ENCODE measurements around the gene BCL6. TPM values are rescaled to one million over a fixed set of nuclear protein-coding genes. Genes with fewer than 3 reads are reported as not detected.
A peak's percentile ranks its signal among the peaks of the same experiment; 100 is the strongest.

BCL6 gene
- polyA plus RNA-seq, 3 donors = 33.2 to 349 (median 34.9) TPM

DNA sequence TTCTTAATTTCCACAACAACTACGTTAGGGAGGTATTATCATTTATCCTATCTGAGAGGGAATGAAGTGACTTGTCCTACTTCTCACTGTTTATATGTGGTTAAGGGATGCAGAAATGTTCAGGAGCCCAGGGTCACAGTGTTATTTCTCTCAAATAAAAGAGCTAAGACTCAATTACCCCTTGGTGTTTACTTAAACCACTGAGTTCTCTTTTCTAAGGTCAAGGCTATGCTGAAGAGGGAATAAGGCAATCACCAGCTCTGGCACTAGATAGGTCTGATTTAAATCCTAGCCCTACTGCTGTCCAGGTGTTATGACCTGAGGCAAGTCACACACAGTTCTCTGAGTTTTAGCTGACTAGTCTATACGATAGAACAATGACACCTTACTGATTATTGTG lies 35.7 kb upstream of the BCL6 start:
- intact Hi-C loops (cut with micrococcal nuclease) = no loop called here
- H3K27me3 Mint-ChIP-seq (ENCODE audit: low read depth in 3 of 3) = peaks cover 0 to 4% (median 2%) of the 10 kb centered on the region in 3 donors

DNA sequence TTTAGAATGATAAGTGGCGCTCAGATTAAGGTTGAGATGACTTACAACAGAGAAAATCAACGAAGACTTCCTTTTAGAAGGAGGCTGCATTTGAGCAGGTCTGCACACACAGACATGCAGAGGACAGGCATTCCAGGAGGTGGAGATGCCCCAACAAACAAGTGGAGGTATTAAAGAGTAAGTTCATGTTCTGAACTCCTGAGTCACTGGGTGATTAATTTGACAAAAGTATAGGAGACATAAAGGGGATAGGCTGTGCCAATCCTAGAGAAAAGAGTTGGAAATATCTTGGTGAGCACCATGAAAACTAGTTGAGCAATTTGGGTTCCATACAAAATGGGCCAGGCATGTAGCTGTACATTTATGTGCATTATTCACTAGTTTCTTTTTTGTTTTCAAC lies 33.5 kb upstream of the BCL6 start:
- Mint-ChIP-seq H3K27me3 (ENCODE audit: low read depth in 3 of 3) (peaks cover 0 to 4% (median 2%) of the 10 kb centered on the region in 3 donors), H3K4me1 (peaks cover 54% of the 10 kb centered on the region), H3K36me3 (no peaks in the 10 kb centered on the region), H3K9me3 (no peaks in the 10 kb centered on the region), H3K4me3 (no peak overlapping the region), H3K27ac (peak overlapping the region; percentile 47 to 87 (median 76))
- Histone ChIP-seq H3K79me2 (ENCODE audit: insufficient read depth, low read length) (no peaks in the 10 kb centered on the region), H3K4me2 (replicated peaks; ENCODE audit: extremely low read depth, low read length, poor library complexity, severe bottlenecking) (peak overlapping the region; percentile 48), H3K27ac (ENCODE audit: low read depth in 1 of 2, low read length in 2 of 2) (peak overlapping the region in 1 of 2 donors; percentile 42), H4K20me1 (ENCODE audit: insufficient read depth, low read length) (no peaks in the 10 kb centered on the region), H3K36me3 (replicated peaks in 1 of 2; ENCODE audit: control insufficient read depth in 1 of 2, insufficient read depth in 2 of 2, low read length in 2 of 2) (no peaks in the 10 kb centered on the region), H3K9me3 (replicated peaks in 1 of 2; ENCODE audit: control insufficient read depth in 1 of 2, insufficient read depth in 1 of 2, low read length in 2 of 2) (no peaks in the 10 kb centered on the region), H3K9ac (ENCODE audit: insufficient read depth, low read length, poor library complexity, severe bottlenecking) (no peak overlapping the region), H3K4me1 (ENCODE audit: control insufficient read depth in 1 of 2, insufficient read depth in 2 of 2, low read length in 2 of 2) (peaks cover 64 to 71% of the 10 kb centered on the region in 2 donors), H2AFZ (ENCODE audit: insufficient read depth, low read depth, low read length, poor library complexity, severe bottlenecking) (no peak overlapping the region), H3K27me3 (ENCODE audit: control insufficient read depth in 2 of 2, insufficient read depth in 2 of 2, low read length in 2 of 2) (no peaks in the 10 kb centered on the region), H3K4me3 (replicated peaks in 1 of 3; ENCODE audit: low read depth in 2 of 3, low read length in 3 of 3) (peak overlapping the region in 1 of 3 experiments; percentile 29)
- WGBS (ENCODE audit: insufficient coverage) = 100% methylated on average over 1 of the region's 2 CpGs
- TF ChIP-seq CTCF (IDR thresholded peaks at IDR 0.05) = no peak
- intact Hi-C loops (cut with micrococcal nuclease) = loop anchor here in 1 of 2 donors (5.0 to 10.0 kb wide), 4 partner anchors 76 to 376 kb away; partner anchors contain the start of gene LPP
- DNase-seq = peak in 1 of 3 donors; percentile 21

More for the DNA sequence above, 35.7 kb upstream of the BCL6 start:
- H3K36me3 Mint-ChIP-seq = no peaks in the 10 kb centered on the region
- H3K9ac ChIP-seq (ENCODE audit: insufficient read depth, low read length, poor library complexity, severe bottlenecking) = no peak overlapping the region
- H4K20me1 ChIP-seq (ENCODE audit: insufficient read depth, low read length) = no peaks in the 10 kb centered on the region
- no peak for DNase-seq
- H3K4me3 Mint-ChIP-seq = no peak overlapping the region
- 100% methylated on average over 1 of the region's 2 CpGs for WGBS (ENCODE audit: insufficient coverage)
- H3K27ac ChIP-seq (ENCODE audit: low read depth in 1 of 2, low read length in 2 of 2) = no peak overlapping the region
- H3K9me3 ChIP-seq (replicated peaks in 1 of 2; ENCODE audit: control insufficient read depth in 1 of 2, insufficient read depth in 1 of 2, low read length in 2 of 2) = no peaks in the 10 kb centered on the region
- peaks cover 42 to 48% of the 10 kb centered on the region in 2 donors for H3K4me1 ChIP-seq (ENCODE audit: control insufficient read depth in 1 of 2, insufficient read depth in 2 of 2, low read length in 2 of 2)
- H3K4me3 ChIP-seq (replicated peaks in 1 of 3; ENCODE audit: low read depth in 2 of 3, low read length in 3 of 3) = no peak overlapping the region
- no peak overlapping the region for H2AFZ ChIP-seq (ENCODE audit: insufficient read depth, low read depth, low read length, poor library complexity, severe bottlenecking)
- no peak overlapping the region for H3K27ac Mint-ChIP-seq
- H3K4me1 Mint-ChIP-seq = peaks cover 39% of the 10 kb centered on the region
- no peaks in the 10 kb centered on the region for H3K9me3 Mint-ChIP-seq
- no peak for TF ChIP-seq CTCF (IDR thresholded peaks at IDR 0.05)
- H3K27me3 ChIP-seq (ENCODE audit: control insufficient read depth in 2 of 2, insufficient read depth in 2 of 2, low read length in 2 of 2) = no peaks in the 10 kb centered on the region
- no peaks in the 10 kb centered on the region for H3K36me3 ChIP-seq (replicated peaks in 1 of 2; ENCODE audit: control insufficient read depth in 1 of 2, insufficient read depth in 2 of 2, low read length in 2 of 2)
- no peak overlapping the region for H3K4me2 ChIP-seq (replicated peaks; ENCODE audit: extremely low read depth, low read length, poor library complexity, severe bottlenecking)
- no peaks in the 10 kb centered on the region for H3K79me2 ChIP-seq (ENCODE audit: insufficient read depth, low read length)

Measured in CD14-positive monocyte (primary cell).